ENCODE measurements around the gene ERVV-1. TPM values are rescaled to one million over a fixed set of nuclear protein-coding genes. Genes with fewer than 3 reads are reported as not detected.

Gene ERVV-1
- total and polyA plus RNA-seq, 2 experiments from 2014 or later: 0.62 TPM; not detected in 1

DNA sequence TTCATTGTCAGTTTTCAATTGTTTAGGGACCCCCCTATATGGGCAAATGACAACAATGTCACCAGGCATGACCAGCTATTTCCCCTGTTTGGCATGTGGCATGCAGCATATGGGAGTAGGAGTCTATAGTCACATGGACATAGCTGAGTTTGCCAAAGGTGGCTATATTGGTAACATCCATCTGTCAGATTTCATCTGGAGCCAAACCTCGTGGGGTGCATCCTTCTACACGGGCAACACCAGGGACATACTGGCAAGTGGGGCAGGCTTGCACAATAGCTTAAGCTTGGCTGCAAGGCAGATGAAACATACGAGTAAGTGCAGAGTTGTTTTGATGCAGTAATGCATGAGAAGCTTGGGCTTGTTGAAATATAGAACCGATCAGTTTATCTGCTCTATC, 26.5 kb upstream of the ERVV-1 start:
- peaks cover 15% of the 10 kb centered on the region for H3K79me2 ChIP-seq
- peaks cover 3% of the 10 kb centered on the region for H3K36me3 ChIP-seq (replicated peaks; ENCODE audit: insufficient read depth, low read depth)
- H3K9me3 ChIP-seq (ENCODE audit: low read depth): no peaks in the 10 kb centered on the region
- no peak overlapping the region for H3K4me2 ChIP-seq
- no peak overlapping the region for H3K27ac ChIP-seq
- WGBS (ENCODE audit: low lambda C conversion rate, missing lambda C conversion rate): 92% methylated on average over 4 of the region's 4 CpGs
- DNase-seq (ENCODE audit: low spot score): no peak
- TF ChIP-seq, protein P1, sequence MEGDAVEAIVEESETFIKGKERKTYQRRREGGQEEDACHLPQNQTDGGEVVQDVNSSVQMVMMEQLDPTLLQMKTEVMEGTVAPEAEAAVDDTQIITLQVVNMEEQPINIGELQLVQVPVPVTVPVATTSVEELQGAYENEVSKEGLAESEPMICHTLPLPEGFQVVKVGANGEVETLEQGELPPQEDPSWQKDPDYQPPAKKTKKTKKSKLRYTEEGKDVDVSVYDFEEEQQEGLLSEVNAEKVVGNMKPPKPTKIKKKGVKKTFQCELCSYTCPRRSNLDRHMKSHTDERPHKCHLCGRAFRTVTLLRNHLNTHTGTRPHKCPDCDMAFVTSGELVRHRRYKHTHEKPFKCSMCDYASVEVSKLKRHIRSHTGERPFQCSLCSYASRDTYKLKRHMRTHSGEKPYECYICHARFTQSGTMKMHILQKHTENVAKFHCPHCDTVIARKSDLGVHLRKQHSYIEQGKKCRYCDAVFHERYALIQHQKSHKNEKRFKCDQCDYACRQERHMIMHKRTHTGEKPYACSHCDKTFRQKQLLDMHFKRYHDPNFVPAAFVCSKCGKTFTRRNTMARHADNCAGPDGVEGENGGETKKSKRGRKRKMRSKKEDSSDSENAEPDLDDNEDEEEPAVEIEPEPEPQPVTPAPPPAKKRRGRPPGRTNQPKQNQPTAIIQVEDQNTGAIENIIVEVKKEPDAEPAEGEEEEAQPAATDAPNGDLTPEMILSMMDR (IDR thresholded peaks at IDR 0.05; ENCODE audit: poor library complexity): no peak
- TF ChIP-seq EZH2 (IDR thresholded peaks at IDR 0.05; ENCODE audit: borderline replicate concordance) (no peak), EZH2phosphoT487 (IDR thresholded peaks at IDR 0.05; ENCODE audit: low read depth, severe bottlenecking, unreplicated experiment) (no peak)
- H2AFZ ChIP-seq: no peak overlapping the region
- no peaks in the 10 kb centered on the region for H3K27me3 ChIP-seq
- no peaks in the 10 kb centered on the region for H4K20me1 ChIP-seq (ENCODE audit: insufficient read depth, poor library complexity, severe bottlenecking)
- H3K9me2 ChIP-seq (replicated peaks; ENCODE audit: insufficient read depth): no peaks in the 10 kb centered on the region
- H3K4me3 ChIP-seq: no peak overlapping the region
- peaks cover 1% of the 10 kb centered on the region for H3K4me1 ChIP-seq (ENCODE audit: insufficient read depth)

DNA sequence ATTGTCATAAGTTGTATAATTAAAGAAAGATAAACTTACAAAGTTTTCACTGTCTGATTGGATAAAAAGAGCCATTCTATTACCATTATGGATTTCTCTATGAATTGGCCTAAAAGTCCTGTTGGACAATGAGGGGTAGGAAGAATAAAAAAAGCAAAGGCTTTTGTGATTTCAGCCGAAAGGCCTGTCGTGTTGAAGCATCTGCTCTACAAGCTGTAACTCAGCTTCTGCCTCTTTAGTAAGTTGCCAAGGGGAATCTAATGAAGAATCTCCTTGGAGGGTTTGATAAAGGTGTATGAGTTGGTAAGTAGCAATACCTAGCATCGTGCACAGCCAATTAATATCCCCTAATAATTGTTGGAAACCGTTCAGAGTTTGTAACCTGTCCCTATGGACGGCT, 25.2 kb upstream of the ERVV-1 start:
- Histone ChIP-seq H3K27me3 (no peaks in the 10 kb centered on the region), H4K20me1 (ENCODE audit: insufficient read depth, poor library complexity, severe bottlenecking) (no peaks in the 10 kb centered on the region), H3K9me3 (ENCODE audit: low read depth) (no peaks in the 10 kb centered on the region), H3K4me2 (no peak overlapping the region), H3K4me1 (ENCODE audit: insufficient read depth) (peaks cover 7% of the 10 kb centered on the region), H3K79me2 (peaks cover 20% of the 10 kb centered on the region), H3K36me3 (replicated peaks; ENCODE audit: insufficient read depth, low read depth) (peaks cover 3% of the 10 kb centered on the region), H3K4me3 (no peak overlapping the region), H2AFZ (no peak overlapping the region), H3K27ac (no peak overlapping the region), H3K9me2 (replicated peaks; ENCODE audit: insufficient read depth) (no peaks in the 10 kb centered on the region)
- no peak for TF ChIP-seq EZH2 (IDR thresholded peaks at IDR 0.05; ENCODE audit: borderline replicate concordance)
- TF ChIP-seq, protein P1 (IDR thresholded peaks at IDR 0.05; ENCODE audit: poor library complexity): no peak
- TF ChIP-seq EZH2phosphoT487 (IDR thresholded peaks at IDR 0.05; ENCODE audit: low read depth, severe bottlenecking, unreplicated experiment): no peak
- DNase-seq (ENCODE audit: low spot score): no peak
- WGBS (ENCODE audit: low lambda C conversion rate, missing lambda C conversion rate): 97% methylated on average over 5 of the region's 5 CpGs

DNA sequence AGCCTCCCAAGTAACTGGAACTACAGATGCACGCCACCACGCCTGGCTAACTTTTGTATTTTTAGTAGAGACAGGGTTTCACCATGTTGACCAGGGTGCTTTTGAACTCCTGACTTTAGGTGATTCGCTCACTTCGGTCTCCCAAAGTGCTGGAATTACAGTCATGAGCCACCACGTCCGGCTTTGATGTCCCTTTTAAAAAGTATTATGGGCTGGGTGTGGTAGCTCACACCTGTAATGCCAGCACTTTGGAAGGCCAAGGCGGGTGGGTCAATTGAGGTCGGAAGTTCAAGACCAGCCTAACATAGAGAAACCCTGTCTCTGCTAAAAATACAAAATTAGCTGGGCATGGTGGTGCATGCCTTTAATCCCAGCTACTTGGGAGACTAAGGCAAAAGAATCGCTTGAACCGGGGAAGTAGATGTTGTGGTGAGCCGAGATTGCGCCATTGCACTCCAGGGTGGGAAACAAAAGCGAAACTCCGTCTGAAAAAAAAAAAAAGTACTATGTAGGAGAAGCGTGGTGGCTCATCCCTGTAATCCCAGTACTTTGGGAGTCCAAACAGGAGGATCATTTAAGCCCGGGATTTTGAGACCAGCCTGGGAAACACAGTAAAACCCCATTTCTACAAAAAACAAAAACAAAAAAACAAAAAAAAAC, 22.8 kb upstream of the ERVV-1 start:
- Histone ChIP-seq H3K9me2 (replicated peaks; ENCODE audit: insufficient read depth) (no peaks in the 10 kb centered on the region), H3K4me1 (ENCODE audit: insufficient read depth) (peaks cover 7% of the 10 kb centered on the region), H3K27ac (no peak overlapping the region), H3K27me3 (no peaks in the 10 kb centered on the region), H3K36me3 (replicated peaks; ENCODE audit: insufficient read depth, low read depth) (peaks cover 3% of the 10 kb centered on the region), H3K4me3 (no peak overlapping the region), H3K4me2 (peak overlapping the region; percentile 82), H2AFZ (no peak overlapping the region), H3K79me2 (peaks cover 20% of the 10 kb centered on the region), H3K9me3 (ENCODE audit: low read depth) (no peaks in the 10 kb centered on the region), H4K20me1 (ENCODE audit: insufficient read depth, poor library complexity, severe bottlenecking) (no peaks in the 10 kb centered on the region)
- 96% methylated on average over 16 of the region's 16 CpGs for WGBS (ENCODE audit: low lambda C conversion rate, missing lambda C conversion rate)
- DNase-seq (ENCODE audit: low spot score): no peak
- TF ChIP-seq EZH2phosphoT487 (IDR thresholded peaks at IDR 0.05; ENCODE audit: low read depth, severe bottlenecking, unreplicated experiment): no peak
- no peak for TF ChIP-seq EZH2 (IDR thresholded peaks at IDR 0.05; ENCODE audit: borderline replicate concordance)
- TF ChIP-seq, protein P1 (IDR thresholded peaks at IDR 0.05; ENCODE audit: poor library complexity): no peak

Data from hepatocyte (in vitro differentiated cells).